HL-60 (cell line): ENCODE results near the gene MAP6.

Experiments
- DNase-seq, 2 experiments: peaks; one replicate each; pipeline ENCODE4 v3.0.0-alpha.2; 2010 to 2020; ENCODE audit warnings: low read depth in 1 of 2, low spot score in 1 of 2
- H3K27ac ChIP-seq: fragments of 250-450 bp; sonication (Bioruptor Pico); replicated peaks from 2 replicates; pipeline ENCODE4 v1.5.1; 2020; ENCODE audit warnings: mild to moderate bottlenecking, moderate library complexity
- H3K27me3 ChIP-seq: fragments of 250-450 bp; sonication (Bioruptor Pico); 2 replicates; pipeline ENCODE4 v1.5.1; 2021; ENCODE audit warnings: mild to moderate bottlenecking, moderate library complexity; ENCODE audit not compliant: insufficient read depth, poor library complexity, severe bottlenecking
- H3K4me3 ChIP-seq: replicated peaks from 2 replicates; pipeline ENCODE4 v1.5.1; 2011; ENCODE audit warnings: mild to moderate bottlenecking, control low read depth, low read length; ENCODE audit not compliant: insufficient read depth
- GABPA ChIP-seq: IDR thresholded peaks from 2 replicates; pipeline ENCODE4 v1.6.1; 2012; ENCODE audit warnings: low read depth
- POLR2AphosphoS5 ChIP-seq: IDR thresholded peaks from 2 replicates; pipeline ENCODE4 v1.6.1; 2012; ENCODE audit warnings: low read depth
- SPI1 ChIP-seq: IDR thresholded peaks from 2 replicates; pipeline ENCODE4 v1.6.1; 2012; ENCODE audit warnings: low read depth, mild to moderate bottlenecking, borderline replicate concordance
- TF ChIP-seq, protein P1 (sequence below): IDR thresholded peaks from 2 replicates; pipeline ENCODE4 v1.6.1; 2012; ENCODE audit warnings: low read depth; ENCODE audit not compliant: insufficient replicate concordance
- TF ChIP-seq, protein P2 (sequence below): IDR thresholded peaks from one replicate; pipeline ENCODE4 v1.5.1; 2011; ENCODE audit warnings: low read length, control low read depth, inconsistent platforms; ENCODE audit not compliant: insufficient read depth

The MAP6 gene

DNA sequence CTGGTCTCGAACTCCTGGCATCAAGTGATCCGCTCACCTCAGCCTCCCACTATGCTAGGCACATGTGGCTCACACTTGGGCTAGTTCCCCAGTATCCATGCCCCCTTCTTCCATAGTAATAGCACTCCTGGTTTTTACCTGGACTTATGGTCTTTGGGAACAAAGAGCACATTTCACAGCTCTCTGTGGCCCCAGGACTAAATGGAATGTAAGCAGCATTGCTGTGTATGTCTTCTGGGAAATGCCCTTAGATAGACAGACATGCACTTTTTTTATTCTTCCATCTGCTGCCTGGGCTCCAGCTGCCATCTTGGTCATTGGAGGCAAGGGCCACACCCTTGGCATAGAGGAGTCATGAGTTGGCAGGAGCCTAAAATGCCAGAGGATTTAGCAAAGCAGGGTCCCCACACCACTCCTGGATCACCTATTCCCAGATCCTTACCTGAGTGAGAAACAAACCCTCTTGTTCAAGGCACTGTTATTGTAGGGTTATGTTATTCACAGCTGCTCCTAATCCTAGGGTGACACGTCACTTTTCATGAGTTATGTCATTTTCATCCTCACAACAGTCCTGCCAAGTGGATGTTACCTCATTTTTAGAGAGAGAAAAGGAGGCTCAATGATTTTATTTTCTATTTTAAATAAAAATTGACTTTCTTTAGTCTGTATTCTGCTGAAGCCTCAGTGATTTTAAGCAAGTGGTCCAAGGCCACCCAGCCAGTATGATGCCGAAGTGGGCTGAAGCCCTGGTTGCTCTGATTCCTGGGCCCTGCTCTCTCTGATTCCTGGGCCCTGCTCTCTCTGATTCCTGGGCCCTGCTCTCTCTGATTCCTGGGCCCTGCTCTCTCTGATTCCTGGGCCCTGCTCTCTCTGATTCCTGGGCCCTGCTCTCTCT, 127.4 kb downstream of the MAP6 start:
- Histone ChIP-seq H3K27me3 (no peaks in the 10 kb centered on the region), H3K4me3 (no peak overlapping the region), H3K27ac (no peak overlapping the region)
- TF ChIP-seq POLR2AphosphoS5 (no peak), SPI1 (no peak), GABPA (no peak)
- TF ChIP-seq, protein P1, sequence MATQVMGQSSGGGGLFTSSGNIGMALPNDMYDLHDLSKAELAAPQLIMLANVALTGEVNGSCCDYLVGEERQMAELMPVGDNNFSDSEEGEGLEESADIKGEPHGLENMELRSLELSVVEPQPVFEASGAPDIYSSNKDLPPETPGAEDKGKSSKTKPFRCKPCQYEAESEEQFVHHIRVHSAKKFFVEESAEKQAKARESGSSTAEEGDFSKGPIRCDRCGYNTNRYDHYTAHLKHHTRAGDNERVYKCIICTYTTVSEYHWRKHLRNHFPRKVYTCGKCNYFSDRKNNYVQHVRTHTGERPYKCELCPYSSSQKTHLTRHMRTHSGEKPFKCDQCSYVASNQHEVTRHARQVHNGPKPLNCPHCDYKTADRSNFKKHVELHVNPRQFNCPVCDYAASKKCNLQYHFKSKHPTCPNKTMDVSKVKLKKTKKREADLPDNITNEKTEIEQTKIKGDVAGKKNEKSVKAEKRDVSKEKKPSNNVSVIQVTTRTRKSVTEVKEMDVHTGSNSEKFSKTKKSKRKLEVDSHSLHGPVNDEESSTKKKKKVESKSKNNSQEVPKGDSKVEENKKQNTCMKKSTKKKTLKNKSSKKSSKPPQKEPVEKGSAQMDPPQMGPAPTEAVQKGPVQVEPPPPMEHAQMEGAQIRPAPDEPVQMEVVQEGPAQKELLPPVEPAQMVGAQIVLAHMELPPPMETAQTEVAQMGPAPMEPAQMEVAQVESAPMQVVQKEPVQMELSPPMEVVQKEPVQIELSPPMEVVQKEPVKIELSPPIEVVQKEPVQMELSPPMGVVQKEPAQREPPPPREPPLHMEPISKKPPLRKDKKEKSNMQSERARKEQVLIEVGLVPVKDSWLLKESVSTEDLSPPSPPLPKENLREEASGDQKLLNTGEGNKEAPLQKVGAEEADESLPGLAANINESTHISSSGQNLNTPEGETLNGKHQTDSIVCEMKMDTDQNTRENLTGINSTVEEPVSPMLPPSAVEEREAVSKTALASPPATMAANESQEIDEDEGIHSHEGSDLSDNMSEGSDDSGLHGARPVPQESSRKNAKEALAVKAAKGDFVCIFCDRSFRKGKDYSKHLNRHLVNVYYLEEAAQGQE: no peak
- TF ChIP-seq, protein P2, sequence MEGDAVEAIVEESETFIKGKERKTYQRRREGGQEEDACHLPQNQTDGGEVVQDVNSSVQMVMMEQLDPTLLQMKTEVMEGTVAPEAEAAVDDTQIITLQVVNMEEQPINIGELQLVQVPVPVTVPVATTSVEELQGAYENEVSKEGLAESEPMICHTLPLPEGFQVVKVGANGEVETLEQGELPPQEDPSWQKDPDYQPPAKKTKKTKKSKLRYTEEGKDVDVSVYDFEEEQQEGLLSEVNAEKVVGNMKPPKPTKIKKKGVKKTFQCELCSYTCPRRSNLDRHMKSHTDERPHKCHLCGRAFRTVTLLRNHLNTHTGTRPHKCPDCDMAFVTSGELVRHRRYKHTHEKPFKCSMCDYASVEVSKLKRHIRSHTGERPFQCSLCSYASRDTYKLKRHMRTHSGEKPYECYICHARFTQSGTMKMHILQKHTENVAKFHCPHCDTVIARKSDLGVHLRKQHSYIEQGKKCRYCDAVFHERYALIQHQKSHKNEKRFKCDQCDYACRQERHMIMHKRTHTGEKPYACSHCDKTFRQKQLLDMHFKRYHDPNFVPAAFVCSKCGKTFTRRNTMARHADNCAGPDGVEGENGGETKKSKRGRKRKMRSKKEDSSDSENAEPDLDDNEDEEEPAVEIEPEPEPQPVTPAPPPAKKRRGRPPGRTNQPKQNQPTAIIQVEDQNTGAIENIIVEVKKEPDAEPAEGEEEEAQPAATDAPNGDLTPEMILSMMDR: no peak
- no peak for DNase-seq

DNA sequence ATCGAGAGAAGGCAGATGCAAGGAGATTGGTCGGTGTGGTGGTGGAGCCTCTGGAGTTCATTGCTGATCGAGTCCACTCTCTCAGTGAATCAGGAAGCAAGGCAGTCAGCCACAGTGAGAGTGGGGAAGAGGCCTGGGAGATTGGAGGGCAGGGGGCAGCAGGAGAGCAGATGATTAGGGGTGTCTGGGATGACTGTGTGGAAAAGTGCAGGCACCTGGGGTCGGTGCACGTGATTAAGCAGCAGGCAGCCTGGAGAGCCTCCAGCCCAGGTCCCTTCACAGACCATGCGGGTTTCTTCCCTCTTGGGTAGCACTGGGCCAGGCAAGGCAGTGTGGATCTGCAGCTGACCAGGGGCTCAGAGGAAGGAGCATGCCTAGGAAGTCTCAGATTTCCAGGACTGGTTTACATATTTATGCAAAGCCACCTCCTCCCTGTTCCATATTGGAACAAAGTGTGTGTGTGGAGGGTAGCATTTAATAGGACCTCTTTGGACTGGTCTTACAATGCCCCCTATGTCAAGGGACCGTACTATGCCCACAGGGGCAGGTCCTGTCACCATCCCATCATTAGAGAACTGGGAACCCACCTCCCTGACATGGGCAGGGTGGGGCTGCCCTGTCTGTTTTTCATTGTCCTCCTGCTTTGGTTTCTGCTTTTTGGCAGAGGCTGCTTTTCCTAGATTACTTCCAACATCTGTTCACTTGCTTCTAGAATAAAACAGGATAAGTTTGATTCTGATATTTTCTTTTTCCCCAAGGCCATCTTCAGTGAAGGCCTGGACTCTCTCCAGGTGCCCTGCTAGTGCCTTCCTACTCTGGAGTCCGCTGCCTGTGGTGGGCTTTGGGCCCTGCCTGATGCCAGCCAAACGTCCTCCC, 129.1 kb downstream of the MAP6 start:
- Histone ChIP-seq H3K27me3 (no peaks in the 10 kb centered on the region), H3K27ac (no peak overlapping the region), H3K4me3 (no peak overlapping the region)
- no peak for TF ChIP-seq POLR2AphosphoS5
- TF ChIP-seq, protein P1: no peak
- TF ChIP-seq, protein P2: no peak
- no peak for TF ChIP-seq GABPA
- TF ChIP-seq SPI1: no peak
- DNase-seq: no peak

DNA sequence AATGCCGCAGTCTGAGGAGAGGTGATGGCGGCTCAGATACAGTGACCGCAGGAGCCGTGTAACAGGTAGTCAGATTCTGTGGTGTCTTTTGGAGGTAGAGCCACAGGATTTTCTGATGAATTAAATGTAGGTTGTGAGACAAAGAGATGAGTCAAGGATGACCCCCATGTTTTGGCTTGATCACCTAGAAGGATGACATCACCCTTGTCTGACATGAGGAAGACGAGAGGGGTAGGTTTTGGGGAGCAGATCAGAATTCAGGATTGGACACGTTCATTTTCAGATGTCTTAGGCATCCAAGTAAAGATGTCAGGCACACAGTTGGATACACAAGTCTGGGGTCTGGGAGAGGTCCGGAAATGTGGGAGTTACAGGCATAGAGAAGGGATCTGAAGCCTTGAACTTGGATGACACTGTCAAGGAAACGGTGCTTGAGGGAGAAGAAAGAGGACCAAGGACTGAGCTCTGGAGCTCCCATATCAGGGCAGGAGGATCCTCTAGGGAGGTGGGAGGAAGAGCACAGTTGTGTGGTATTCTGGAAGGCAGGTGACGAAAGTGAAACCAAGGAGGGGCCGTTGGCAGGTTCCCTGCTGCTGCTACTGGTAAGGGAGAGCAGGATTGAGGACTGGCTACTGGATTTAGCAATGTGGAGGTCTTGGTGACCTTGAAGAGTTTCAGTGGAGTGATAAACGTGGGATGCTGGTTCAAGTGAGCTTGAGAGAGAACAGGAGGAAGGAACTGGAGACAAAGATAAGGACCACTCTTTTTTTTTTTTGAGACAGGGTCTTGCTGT, 130.5 kb downstream of the MAP6 start:
- DNase-seq: no peak
- TF ChIP-seq SPI1: no peak
- TF ChIP-seq GABPA: no peak
- no peak for TF ChIP-seq POLR2AphosphoS5
- TF ChIP-seq, protein P2: no peak
- TF ChIP-seq, protein P1: no peak
- Histone ChIP-seq H3K4me3 (no peak overlapping the region), H3K27me3 (peaks cover 3% of the 10 kb centered on the region), H3K27ac (no peak overlapping the region)
